Measurements from ENCODE around the gene BSN. TPM values are rescaled to one million over a fixed set of nuclear protein-coding genes. Genes with fewer than 3 reads are reported as not detected.
A peak's percentile ranks its signal among the peaks of the same experiment; 100 is the strongest.

BSN gene
- total RNA-seq, 1 donor from 2014 or later: 0.67 TPM

GRCh38 chr3:49611291-49611690 is 57.0 kb downstream of the BSN start:
- no peaks in the 10 kb centered on the region for H3K36me3 Mint-ChIP-seq
- no peak for TF ChIP-seq CTCF (IDR thresholded peaks at IDR 0.05; ENCODE audit: unreplicated experiment)
- peaks cover 17% of the 10 kb centered on the region for H3K4me1 Mint-ChIP-seq
- peaks cover 5% of the 10 kb centered on the region for H3K9me3 Mint-ChIP-seq
- H3K4me3 Mint-ChIP-seq: no peak overlapping the region
- H3K27me3 Mint-ChIP-seq (ENCODE audit: low read depth): no peaks in the 10 kb centered on the region
- no peak overlapping the region for H3K27ac Mint-ChIP-seq
- no peak for DNase-seq (ENCODE audit: low spot score in 2 of 2, unreplicated experiment in 2 of 2)

DNA sequence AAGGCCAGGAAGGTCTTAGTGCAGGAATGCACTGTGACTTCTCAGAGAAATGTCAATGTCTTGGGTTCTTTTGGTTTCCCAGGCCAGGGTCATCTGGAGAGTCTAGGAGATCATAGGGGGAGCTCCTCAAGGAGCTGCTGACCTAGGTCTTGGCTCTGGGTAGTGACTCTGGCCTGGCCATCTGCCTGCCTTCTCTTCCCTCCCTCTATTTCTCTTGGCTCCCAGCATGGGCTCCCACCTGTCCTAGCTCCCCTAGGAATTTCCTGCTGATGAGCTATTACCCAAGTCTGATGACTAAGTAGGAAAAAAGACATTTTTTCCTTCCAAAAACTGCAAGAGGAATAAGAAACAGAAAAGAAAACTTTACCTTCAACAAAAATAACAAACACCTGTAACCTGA is 57.4 kb downstream of the BSN start:
- Mint-ChIP-seq H3K27me3 (ENCODE audit: low read depth) (no peaks in the 10 kb centered on the region), H3K4me3 (no peak overlapping the region), H3K36me3 (no peaks in the 10 kb centered on the region), H3K9me3 (peaks cover 5% of the 10 kb centered on the region), H3K4me1 (peaks cover 21% of the 10 kb centered on the region), H3K27ac (no peak overlapping the region)
- TF ChIP-seq CTCF (IDR thresholded peaks at IDR 0.05; ENCODE audit: unreplicated experiment): no peak
- DNase-seq (ENCODE audit: low spot score in 2 of 2, unreplicated experiment in 2 of 2): no peak

DNA sequence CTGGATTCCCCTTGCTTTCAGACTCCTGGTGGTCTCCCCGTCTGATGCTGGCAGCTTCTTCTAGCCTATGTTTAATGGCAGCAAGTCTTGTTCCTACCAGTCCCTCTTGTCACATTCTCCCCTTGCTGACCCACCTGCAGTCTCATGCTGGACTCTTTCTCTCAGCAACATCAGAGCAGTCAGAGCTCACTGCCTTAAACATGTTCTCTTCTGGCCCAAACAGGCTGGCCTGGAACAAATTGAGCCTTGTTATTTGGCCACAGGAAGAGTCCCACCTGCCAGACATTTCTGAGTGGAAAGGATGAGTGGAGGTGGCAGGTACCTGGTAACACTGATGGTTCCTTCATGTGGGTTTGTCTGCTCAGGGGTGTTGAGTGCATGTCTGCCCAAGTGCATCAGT is 60.7 kb downstream of the BSN start:
- TF ChIP-seq CTCF (IDR thresholded peaks at IDR 0.05; ENCODE audit: unreplicated experiment): no peak
- Mint-ChIP-seq H3K36me3 (no peaks in the 10 kb centered on the region), H3K9me3 (peaks cover 5% of the 10 kb centered on the region), H3K27ac (no peak overlapping the region), H3K4me3 (no peak overlapping the region), H3K27me3 (ENCODE audit: low read depth) (peaks cover 2% of the 10 kb centered on the region), H3K4me1 (peaks cover 20% of the 10 kb centered on the region)
- no peak for DNase-seq (ENCODE audit: low spot score in 2 of 2, unreplicated experiment in 2 of 2)

- Mint-ChIP-seq H3K4me3 (no peak overlapping the region), H3K9me3 (peaks cover 5% of the 10 kb centered on the region), H3K27me3 (ENCODE audit: low read depth) (peaks cover 6% of the 10 kb centered on the region), H3K27ac (peak overlapping the region; percentile 78), H3K36me3 (no peaks in the 10 kb centered on the region), H3K4me1 (peaks cover 20% of the 10 kb centered on the region)
- no peak for TF ChIP-seq CTCF (IDR thresholded peaks at IDR 0.05; ENCODE audit: unreplicated experiment)
- no peak for DNase-seq (ENCODE audit: low spot score in 2 of 2, unreplicated experiment in 2 of 2)
Observed at GRCh38 chr3:49616061-49616460, 61.8 kb downstream of the BSN start.

DNA sequence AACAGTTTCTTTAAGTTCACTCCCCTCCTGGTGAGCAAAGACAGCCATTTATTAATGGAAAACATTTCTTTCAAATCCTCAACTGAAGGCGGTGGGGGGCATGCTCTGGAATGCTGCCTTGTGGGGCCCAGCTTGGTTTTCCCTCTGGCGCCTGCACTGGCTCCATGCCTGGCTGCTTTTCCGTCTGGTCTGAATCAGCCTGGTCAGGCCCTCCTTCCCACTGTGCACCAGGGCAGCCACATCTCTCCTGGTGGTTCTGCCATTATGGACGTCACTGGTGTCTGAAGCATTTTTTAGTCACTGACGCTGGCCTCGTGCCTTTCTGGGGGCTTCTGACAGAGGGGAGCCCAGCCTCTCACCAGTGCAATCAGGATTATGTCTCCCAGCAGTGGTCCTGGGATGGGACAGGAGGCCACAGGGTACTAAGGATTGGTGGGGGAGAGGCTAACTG is 62.2 kb downstream of the BSN start:
- Mint-ChIP-seq H3K4me3 (no peak overlapping the region), H3K27ac (peak overlapping the region; percentile 78), H3K27me3 (ENCODE audit: low read depth) (peaks cover 10% of the 10 kb centered on the region)

More for the DNA sequence above, 62.2 kb downstream of the BSN start:
- TF ChIP-seq CTCF (IDR thresholded peaks at IDR 0.05; ENCODE audit: unreplicated experiment): no peak
- Mint-ChIP-seq H3K9me3 (peaks cover 5% of the 10 kb centered on the region), H3K4me1 (peaks cover 20% of the 10 kb centered on the region), H3K36me3 (no peaks in the 10 kb centered on the region)
- peak in 1 of 2 experiments; percentile 63 for DNase-seq (ENCODE audit: low spot score in 2 of 2, unreplicated experiment in 2 of 2)
